HG03432 (cell line): ENCODE measurements around the gene TIE1.

Experiments used
- ATAC-seq: cut with Tn5 transposase; IDR thresholded peaks from one replicate; pipeline ENCODE4 v1.9.1; 2021; ENCODE audit warnings: mild to moderate bottlenecking, moderate library complexity; ENCODE audit not compliant: unreplicated experiment

TIE1 gene

DNA sequence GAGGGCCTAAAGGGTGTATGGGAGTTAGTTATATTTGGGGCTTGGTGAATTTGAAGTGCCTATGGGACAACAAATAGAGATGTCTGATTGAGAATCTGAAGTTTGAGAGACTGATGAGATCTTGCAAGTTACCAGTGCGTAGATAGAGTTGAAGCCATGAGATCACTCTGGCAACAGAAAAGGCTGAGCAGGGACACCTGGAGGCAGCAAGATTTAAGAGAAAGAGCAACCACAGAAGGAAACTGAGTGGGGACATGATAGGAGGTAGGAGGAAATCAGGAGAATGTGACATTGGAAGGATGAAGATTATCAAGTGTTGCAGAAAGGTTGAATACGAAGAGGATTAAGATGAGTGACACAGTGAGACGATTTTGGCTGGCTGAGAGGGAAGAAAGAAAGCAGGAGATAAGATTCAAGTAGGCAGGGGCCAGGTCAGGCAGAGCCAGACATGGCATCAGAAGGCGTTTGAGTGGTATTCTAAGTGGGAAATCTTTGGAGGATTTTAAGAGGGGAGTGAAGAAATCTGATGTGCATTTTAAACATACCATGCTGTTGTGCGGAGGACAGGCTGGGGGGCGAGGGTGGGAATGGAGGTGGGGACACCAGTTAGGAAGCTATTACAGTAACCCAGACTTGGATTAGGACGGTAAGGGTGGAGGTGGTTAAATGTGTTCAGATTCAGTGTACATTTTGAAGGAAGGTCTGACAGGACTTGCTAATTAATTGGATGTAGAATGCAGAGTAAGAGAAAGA is 33.8 kb downstream of the TIE1 start:
- ATAC-seq = no peak

DNA sequence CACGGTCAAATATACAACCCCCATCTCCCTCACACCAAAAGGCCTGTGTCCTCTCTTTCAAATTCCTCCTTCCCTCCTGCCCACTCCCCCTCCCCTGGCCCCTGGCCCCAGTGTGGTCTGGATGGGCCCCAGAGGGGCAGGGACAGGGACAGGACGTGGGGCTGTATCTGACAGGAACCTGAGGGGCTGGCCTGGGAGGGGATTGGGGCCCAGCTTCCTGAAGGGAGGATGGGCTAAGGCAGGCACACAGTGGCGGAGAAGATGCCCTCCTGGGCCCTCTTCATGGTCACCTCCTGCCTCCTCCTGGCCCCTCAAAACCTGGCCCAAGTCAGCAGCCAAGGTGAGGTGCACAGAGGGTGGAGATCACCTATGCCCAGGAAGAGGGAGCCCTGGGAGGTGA is 36.8 kb downstream of the TIE1 start, which contains the start of gene MPL:
TSS of gene MPL (plus strand) at position 231 of the 400 bp plus-strand sequence. CDS start at position 262, 31 bp downstream.
- no peak for ATAC-seq

GRCh38 chr1:43338001-43338400 is 37.2 kb downstream of the TIE1 start:
- no peak for ATAC-seq

GRCh38 chr1:43339584-43340232 is 38.9 kb downstream of the TIE1 start:
- ATAC-seq = no peak

GRCh38 chr1:43340559-43340958 is 39.8 kb downstream of the TIE1 start:
- ATAC-seq = no peak

- ATAC-seq = no peak
These were observed 43.6 kb downstream of the TIE1 start for GRCh38 chr1:43344267-43344850.

DNA sequence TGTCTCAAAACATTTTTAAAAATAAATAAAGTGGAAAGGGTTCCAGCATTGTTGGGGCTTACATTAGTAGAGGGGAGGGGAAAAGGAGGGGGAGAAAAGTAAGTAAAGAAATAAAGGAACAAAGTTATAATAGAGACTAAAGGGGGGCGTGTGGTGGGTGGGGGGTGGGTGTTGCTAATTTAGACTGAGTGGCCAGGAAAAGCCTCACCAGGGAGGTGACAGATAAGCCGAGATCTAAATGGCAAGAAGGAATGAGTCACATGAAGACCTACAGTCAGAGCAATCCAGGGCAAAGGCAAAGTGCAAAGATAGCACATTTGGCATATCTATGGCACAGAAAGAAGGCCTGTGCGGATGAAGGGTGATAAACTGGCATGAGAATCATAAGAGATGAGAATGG is 44.3 kb downstream of the TIE1 start:
- no peak for ATAC-seq

- no peak for ATAC-seq
These were observed 45.9 kb downstream of the TIE1 start for GRCh38 chr1:43346636-43347035.

- no peak for ATAC-seq
These were observed 47.6 kb downstream of the TIE1 start for GRCh38 chr1:43348343-43348808.

- ATAC-seq = peak; percentile 80
These were observed 48.2 kb downstream of the TIE1 start for GRCh38 chr1:43348809-43349593.

DNA sequence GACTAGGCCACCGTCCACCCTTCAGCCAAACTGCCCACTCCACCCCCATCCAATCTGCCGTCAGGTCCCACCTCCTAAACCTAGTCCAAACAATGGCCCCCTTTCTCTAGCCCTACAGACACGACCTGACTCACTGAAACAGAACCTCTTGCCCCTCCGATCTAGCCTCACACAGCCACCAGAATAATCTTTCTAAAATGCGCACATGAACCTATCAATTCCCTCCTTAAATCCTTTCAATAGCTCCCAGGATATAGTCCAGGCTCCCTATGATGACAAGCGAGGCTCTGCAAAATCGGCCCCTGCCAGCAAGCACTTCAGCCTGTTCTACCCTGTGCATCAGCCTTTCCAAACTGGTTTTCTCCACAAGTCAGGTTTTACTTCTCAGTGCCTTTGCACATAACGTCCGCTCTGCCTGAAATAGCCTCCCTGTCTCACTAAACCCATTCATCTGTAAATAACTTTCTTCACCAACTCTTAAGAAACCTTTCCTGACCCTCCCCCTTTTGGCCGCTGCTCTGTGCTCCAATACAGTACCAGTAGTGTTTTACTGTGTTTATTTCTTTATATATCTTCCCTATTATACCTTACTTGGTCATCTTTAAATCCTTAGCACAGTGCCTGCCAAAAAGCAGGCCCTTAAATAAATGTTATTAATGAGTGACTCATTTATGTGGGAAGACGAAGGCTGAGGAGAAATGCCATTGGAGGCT is 49.0 kb downstream of the TIE1 start:
- ATAC-seq = peak; percentile 13

GRCh38 chr1:43350976-43351375 is 50.2 kb downstream of the TIE1 start:
- no peak for ATAC-seq

- no peak for ATAC-seq
These were observed 50.9 kb downstream of the TIE1 start for GRCh38 chr1:43351421-43352350.

DNA sequence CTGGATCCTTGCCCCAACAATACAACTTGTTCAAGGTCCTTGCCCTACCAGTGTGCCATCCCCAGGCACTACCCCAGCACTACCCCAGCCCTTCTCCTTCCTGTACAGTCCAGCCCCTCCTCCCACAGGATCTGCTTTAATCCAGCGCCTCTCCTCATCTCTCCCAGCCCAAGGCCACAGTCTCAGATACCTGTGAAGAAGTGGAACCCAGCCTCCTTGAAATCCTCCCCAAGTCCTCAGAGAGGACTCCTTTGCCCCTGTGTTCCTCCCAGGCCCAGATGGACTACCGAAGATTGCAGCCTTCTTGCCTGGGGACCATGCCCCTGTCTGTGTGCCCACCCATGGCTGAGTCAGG is 51.5 kb downstream of the TIE1 start:
- ATAC-seq = no peak

DNA sequence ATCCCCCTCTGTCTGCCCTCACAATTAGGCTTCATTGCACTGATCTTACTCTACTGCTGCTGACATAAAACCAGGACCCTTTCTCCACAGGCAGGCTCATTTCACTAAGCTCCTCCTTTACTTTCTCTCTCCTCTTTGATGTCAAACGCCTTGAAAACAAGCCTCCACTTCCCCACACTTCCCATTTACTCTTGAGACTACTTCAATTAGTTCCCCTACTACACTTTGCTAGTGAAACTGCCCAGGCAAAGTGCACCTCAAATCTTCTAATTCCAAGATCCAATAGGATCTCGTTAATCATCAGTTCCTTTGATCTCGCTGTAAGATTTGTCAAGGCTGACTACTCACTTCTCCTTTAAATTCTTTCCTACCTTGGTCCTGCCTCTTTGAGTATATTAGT is 52.1 kb downstream of the TIE1 start:
- no peak for ATAC-seq

- ATAC-seq = no peak
These were observed 53.7 kb downstream of the TIE1 start for GRCh38 chr1:43354471-43354870.

DNA sequence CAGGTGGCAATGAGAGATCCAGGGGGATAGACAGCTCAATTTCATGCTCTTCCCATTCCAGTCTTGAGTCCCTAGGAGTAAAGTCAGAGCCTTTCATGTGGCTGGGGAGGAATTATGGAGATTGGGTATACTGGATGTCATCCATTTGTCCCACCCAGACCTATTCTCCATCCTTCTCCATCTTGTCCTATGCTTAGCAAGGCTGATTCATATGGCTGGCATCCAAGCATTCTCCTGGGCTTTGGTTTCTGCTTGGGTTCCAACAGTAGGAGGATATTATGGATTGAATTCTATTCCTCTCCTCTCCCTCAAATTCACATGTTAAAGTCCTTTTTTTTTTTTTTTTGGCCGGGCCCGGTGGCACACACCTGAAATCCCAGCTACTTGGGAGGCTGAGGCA is 54.2 kb downstream of the TIE1 start:
- ATAC-seq = no peak

- ATAC-seq = no peak
These were observed 56.5 kb downstream of the TIE1 start for GRCh38 chr1:43357251-43357650.

- ATAC-seq = no peak
These were observed 57.5 kb downstream of the TIE1 start for GRCh38 chr1:43358121-43358745.
